GM21528 (cell line): ENCODE results near the gene LRIG1.
A peak's percentile ranks its signal among the peaks of the same experiment; 100 is the strongest.

Experiments used
- ATAC-seq: cut with Tn5 transposase; IDR thresholded peaks from one replicate; pipeline ENCODE4 v1.9.1; 2021; ENCODE audit warnings: mild to moderate bottlenecking, moderate library complexity; ENCODE audit not compliant: unreplicated experiment, low FRiP score

Gene LRIG1

DNA sequence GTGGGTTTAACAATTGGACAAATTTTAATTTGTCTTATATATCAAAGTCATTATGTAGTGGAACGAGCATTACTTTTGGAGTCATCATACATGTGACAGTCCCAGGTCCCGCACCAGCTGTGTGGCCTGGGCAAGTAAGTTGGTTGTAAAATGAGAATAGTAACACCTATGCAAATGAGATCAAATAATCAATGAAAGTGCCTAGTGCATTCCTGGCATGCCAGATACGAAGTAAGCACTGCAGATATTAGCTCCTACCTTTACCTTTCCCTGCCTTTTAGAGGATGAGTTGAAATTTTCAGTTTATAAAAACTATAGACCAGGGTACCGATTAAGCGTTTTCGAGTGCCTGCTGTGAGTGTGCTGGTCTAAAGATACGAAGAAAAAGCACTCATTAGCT is 134.1 kb downstream of the LRIG1 start:
- no peak for ATAC-seq

DNA sequence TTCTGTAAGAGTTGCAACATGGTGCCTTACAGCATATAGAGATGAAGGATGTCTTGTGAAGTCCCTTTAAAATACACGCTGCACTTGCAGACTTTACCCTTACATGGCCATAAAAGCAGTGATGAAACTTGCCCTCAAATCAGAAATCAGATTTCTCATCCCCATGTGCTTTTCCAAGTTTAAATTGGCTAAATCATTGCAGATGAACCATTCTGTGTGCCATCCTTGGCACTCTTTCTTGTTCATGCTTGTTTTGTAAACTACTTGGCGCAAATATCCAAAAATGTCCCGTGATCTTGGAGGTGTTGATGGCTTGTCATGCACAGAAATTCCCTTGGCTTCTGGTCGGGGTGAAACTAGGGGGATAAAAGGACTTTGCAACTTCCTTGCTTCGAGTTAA is 135.7 kb downstream of the LRIG1 start:
- ATAC-seq, result no peak

- ATAC-seq, result no peak
Measured at GRCh38 chr3:66363148-66363547, 137.7 kb downstream of the LRIG1 start.

- ATAC-seq, result no peak
Measured at GRCh38 chr3:66362541-66362941, 138.3 kb downstream of the LRIG1 start.

- no peak for ATAC-seq
Measured at GRCh38 chr3:66361356-66361755, 139.5 kb downstream of the LRIG1 start.

DNA sequence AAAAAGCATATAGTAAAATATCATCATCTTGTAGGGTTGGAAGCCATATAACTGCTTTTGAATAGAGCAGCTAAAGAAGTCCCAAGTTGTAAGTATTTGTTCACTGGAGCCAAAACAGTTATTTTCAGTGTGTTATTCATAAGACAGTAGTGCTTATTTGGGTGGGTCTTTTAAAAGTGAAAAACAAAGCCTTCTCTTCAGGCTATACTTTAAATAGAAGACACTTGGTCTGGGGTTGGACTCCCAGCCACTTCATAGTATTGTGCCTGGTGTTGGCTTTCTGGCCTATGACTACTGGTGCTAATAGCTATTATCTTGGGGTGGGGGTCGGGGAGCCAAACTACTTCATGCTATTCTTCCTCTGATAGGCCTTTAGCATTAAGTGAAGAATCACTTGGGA is 144.8 kb downstream of the LRIG1 start:
- no peak for ATAC-seq

DNA sequence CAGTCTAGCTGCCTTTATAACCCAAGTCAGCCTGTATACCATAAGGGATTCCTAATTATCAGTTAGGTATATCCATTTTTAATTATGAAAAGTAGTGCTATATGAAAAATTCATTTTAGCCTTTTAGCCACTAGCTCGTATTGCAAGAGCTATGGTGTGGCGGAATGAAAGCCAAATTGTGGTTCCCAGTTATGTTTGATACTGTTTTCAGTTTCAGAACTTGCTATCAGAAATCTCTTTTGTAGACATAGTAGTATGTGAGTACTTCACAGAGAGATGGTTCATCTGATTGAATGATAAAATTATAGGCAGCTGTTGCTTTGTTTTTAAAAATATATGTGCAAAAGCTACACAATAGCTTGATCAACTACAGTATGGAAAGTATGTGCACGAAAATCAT is 145.4 kb downstream of the LRIG1 start:
- ATAC-seq, result peak; percentile 85

GRCh38 chr3:66354001-66354400 is 146.8 kb downstream of the LRIG1 start:
- ATAC-seq, result no peak

GRCh38 chr3:66353530-66353929 is 147.3 kb downstream of the LRIG1 start:
- ATAC-seq, result no peak

- no peak for ATAC-seq
Measured at GRCh38 chr3:66353039-66353438, 147.8 kb downstream of the LRIG1 start.

DNA sequence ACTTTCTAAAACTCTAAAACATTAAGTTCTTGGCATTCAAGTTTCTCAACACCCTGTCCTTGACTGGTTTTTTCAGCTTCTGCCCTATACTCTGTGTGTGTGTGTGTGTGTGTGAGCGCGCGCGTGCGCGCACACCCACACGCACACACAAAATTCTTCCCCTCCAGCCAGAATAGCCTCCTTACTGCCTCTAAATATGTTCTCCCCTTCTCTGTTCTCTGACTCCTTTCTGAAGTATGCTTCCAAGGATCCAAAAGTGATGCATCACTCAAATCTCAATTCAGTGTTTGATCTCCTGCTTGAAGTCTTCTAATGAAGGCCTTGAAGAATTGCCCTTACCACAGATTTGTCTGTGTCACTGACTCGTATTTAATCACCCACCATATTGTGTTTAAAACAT is 150.2 kb downstream of the LRIG1 start:
- ATAC-seq, result no peak

DNA sequence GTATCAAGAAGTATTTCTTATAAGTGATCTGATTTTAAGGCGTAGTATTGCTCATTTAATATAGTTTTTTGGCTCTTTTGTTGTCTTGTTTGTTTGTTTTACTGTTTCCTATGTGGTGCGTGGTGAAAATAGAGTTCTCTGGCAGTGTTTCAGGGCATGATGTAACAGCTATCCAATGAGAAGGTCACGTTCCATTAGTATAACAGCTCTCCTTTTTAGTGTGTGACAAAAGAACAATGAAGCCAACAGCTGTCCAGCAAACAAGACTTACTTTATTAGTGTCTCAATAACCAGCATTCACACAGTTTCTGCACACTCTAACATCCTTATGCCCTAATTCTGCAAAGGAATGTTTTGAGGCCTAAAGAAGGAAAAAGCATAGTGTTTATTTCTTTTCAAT is 152.1 kb downstream of the LRIG1 start:
- no peak for ATAC-seq

DNA sequence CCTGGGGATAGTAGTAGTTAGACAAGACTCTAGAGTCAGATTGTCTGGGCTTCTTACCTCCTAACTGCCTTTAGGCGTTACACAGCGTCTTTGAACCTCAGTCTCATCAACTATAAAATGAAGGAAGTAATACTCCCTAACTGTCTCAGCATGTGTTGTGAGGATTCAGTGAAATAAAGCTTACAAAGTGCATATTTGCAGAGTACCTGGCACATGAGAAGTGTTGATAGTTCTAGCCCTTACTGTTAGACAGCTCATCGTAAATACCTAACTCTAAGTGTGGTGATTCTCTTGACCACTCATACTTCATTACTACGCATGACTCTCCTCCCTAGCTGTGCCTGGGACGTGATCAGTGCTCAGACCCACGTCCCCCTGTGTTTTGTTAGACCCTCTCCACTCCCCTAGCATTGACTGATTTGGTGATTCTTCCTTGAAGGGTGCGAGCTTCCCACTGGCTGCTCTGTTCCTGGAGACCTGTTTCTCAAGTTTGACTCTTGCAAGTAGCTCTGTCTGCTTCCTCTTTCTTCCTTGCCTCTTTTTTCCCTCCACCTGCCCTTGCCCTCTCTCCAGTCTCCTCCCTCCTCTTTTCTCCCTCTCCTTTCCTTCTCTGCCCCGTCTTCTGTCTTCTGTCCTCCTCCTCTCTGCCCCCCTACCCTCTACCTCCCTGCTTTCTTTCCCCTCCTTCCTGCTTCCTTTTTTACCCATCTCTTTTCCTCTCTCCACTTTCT is 155.8 kb downstream of the LRIG1 start:
- no peak for ATAC-seq

- ATAC-seq, result no peak
Measured at GRCh38 chr3:66344391-66344811, 156.4 kb downstream of the LRIG1 start.

- ATAC-seq, result no peak
Measured at GRCh38 chr3:66342717-66343356, 158.0 kb downstream of the LRIG1 start.

- no peak for ATAC-seq
Measured at GRCh38 chr3:66338927-66339326, 161.9 kb downstream of the LRIG1 start.

DNA sequence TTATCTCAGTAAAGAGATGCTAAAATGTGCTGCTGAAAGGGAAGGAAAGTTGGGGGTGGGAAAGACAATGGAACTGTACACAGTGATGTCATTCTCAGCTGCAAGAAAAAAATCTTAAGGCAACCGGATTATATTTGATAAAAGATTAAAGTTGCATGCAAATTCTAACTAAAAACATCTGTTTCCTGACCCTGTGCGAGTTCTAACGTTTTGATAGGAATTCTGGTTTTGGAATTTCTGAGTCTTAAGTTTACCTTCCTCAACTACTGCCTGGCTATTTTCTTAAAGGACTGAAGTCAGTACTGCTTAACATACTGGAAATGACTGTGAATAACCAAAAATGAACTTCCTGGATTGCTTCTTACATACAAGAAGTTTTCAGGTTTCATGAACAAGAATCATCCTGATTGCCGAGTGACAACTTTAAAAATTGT is 164.5 kb downstream of the LRIG1 start:
- no peak for ATAC-seq

GRCh38 chr3:66335671-66336070 is 165.2 kb downstream of the LRIG1 start:
- ATAC-seq, result no peak
